ENCODE results near the gene ZNF436.
A peak's percentile ranks its signal among the peaks of the same experiment; 100 is the strongest.

ZNF436 gene

DNA sequence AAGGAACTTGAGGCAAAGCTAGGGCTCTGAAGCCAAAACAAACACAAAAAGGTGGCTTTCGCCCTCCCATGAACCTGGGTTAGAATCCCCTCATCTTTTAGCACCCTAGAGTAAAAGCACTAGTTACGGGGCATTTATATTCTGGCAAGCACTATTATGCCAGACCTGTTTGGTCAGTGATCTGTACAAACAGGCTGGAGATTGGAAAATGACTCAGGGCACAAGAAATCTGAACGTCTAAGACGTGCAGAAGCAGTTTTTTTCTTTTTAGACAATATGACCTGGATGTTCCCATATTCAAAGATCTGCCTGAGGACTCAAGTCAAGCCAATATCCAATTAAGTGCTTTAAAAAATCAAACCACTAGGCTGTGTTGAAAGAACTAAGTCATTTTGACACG lies 3.0 kb downstream of the ZNF436 start:
- H3K9me2 ChIP-seq (replicated peaks; ENCODE audit: insufficient read depth, low read length) = no peaks in the 10 kb centered on the region
- peaks cover 29% of the 10 kb centered on the region for H3K36me3 ChIP-seq (ENCODE audit: low read length)
- H3F3A ChIP-seq (ENCODE audit: insufficient read depth) = peaks cover 3% of the 10 kb centered on the region; the same call in 1 of the 2 replicates
- TF ChIP-seq EZH2phosphoT487 (conservative IDR thresholded peaks at IDR 0.05; ENCODE audit: low read length) = no peak
- TF ChIP-seq, protein P1, sequence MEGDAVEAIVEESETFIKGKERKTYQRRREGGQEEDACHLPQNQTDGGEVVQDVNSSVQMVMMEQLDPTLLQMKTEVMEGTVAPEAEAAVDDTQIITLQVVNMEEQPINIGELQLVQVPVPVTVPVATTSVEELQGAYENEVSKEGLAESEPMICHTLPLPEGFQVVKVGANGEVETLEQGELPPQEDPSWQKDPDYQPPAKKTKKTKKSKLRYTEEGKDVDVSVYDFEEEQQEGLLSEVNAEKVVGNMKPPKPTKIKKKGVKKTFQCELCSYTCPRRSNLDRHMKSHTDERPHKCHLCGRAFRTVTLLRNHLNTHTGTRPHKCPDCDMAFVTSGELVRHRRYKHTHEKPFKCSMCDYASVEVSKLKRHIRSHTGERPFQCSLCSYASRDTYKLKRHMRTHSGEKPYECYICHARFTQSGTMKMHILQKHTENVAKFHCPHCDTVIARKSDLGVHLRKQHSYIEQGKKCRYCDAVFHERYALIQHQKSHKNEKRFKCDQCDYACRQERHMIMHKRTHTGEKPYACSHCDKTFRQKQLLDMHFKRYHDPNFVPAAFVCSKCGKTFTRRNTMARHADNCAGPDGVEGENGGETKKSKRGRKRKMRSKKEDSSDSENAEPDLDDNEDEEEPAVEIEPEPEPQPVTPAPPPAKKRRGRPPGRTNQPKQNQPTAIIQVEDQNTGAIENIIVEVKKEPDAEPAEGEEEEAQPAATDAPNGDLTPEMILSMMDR (IDR thresholded peaks at IDR 0.05; ENCODE audit: insufficient read depth, low read length, poor library complexity, severe bottlenecking) = no peak
- no peak overlapping the region for H3K9ac ChIP-seq (ENCODE audit: low read length)
- H3K4me3 ChIP-seq (ENCODE audit: insufficient read depth, low read length, poor library complexity, severe bottlenecking) = no peak overlapping the region
- H3K9me3 ChIP-seq (ENCODE audit: insufficient read depth, low read length) = peaks cover 31% of the 10 kb centered on the region; the same call in 1 of the 2 replicates
- H3K27ac ChIP-seq (ENCODE audit: low read depth, low read length) = no peak overlapping the region
- H3K79me2 ChIP-seq (ENCODE audit: insufficient read depth, low read length) = 0 out of 2 replicates have a peak, but pooled peaks cover 5% of the 10 kb centered on the region
- no peaks in the 10 kb centered on the region for H3K27me3 ChIP-seq (ENCODE audit: low read length)
- no peaks in the 10 kb centered on the region for H4K20me1 ChIP-seq (ENCODE audit: low read depth, low read length)
- no peak overlapping the region for H2AFZ ChIP-seq (ENCODE audit: low read depth, low read length, severe bottlenecking)
- peak overlapping the region; percentile 91 for H3K4me2 ChIP-seq (ENCODE audit: low read depth, low read length, poor library complexity, severe bottlenecking)

DNA sequence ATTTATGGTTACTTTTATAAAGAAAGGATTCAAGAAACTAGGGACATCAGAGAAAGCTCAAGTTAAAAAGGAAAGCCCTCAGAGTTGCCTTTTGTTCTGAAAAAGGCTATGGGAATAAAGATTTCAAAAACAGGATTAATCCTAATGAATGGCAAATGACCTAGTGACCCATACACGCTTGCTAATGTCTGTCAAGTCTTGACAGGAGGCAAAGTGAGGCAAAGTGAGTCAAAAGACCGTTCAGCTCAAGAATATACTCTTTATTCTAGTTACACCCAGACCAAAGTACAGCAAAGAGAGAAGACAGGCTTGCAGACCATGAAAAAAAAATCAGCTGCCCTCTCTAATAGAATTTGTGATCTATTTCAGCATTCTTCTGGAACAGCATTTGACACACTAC lies 3.5 kb downstream of the ZNF436 start:
- Histone ChIP-seq H3K4me2 (ENCODE audit: low read depth, low read length, poor library complexity, severe bottlenecking) (peak overlapping the region; percentile 91), H3K36me3 (ENCODE audit: low read length) (peaks cover 33% of the 10 kb centered on the region), H3K79me2 (ENCODE audit: insufficient read depth, low read length) (0 out of 2 replicates have a peak, but pooled peaks cover 5% of the 10 kb centered on the region), H3K9ac (ENCODE audit: low read length) (no peak overlapping the region), H3K9me3 (ENCODE audit: insufficient read depth, low read length) (peaks cover 35% of the 10 kb centered on the region; the same call in 1 of the 2 replicates), H3K9me2 (replicated peaks; ENCODE audit: insufficient read depth, low read length) (no peaks in the 10 kb centered on the region), H3K27ac (ENCODE audit: low read depth, low read length) (no peak overlapping the region), H3F3A (ENCODE audit: insufficient read depth) (peaks cover 3% of the 10 kb centered on the region; the same call in 1 of the 2 replicates), H3K27me3 (ENCODE audit: low read length) (no peaks in the 10 kb centered on the region), H3K4me3 (ENCODE audit: insufficient read depth, low read length, poor library complexity, severe bottlenecking) (no peak overlapping the region), H2AFZ (ENCODE audit: low read depth, low read length, severe bottlenecking) (no peak overlapping the region), H4K20me1 (ENCODE audit: low read depth, low read length) (no peaks in the 10 kb centered on the region)
- no peak for TF ChIP-seq EZH2phosphoT487 (conservative IDR thresholded peaks at IDR 0.05; ENCODE audit: low read length)
- TF ChIP-seq, protein P1 (IDR thresholded peaks at IDR 0.05; ENCODE audit: insufficient read depth, low read length, poor library complexity, severe bottlenecking) = no peak

DNA sequence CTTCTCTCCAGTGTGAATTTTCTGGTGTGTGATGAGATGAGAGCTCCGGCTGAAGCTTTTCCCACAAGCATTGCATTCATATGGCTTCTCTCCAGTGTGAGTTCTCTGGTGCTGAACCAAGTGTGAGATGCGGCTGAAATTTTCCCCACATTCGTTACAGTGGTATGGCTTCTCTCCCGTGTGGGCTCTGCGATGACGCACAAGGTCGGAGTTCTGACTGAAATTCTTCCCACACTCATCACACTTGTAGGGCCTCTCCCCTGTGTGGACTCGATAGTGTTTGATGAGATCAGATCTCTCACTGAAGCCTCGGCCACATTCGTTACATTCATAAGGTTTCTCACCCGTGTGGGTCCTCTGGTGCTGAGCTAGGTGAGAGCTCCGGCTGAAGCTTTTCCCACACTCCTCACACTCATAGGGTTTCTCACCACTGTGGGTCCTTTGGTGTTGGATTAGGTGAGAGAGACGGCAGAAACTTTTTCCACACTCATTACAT lies 7.4 kb downstream of the ZNF436 start:
- Histone ChIP-seq H2AFZ (ENCODE audit: low read depth, low read length, severe bottlenecking) (no peak overlapping the region), H3K27me3 (ENCODE audit: low read length) (no peaks in the 10 kb centered on the region), H4K20me1 (ENCODE audit: low read depth, low read length) (no peaks in the 10 kb centered on the region), H3K36me3 (ENCODE audit: low read length) (peaks cover 45% of the 10 kb centered on the region), H3K9ac (ENCODE audit: low read length) (no peak overlapping the region), H3K9me3 (ENCODE audit: insufficient read depth, low read length) (peaks cover 45% of the 10 kb centered on the region; the same call in 1 of the 2 replicates), H3F3A (ENCODE audit: insufficient read depth) (no peaks in the 10 kb centered on the region; the same call in 1 of the 2 replicates), H3K9me2 (replicated peaks; ENCODE audit: insufficient read depth, low read length) (no peaks in the 10 kb centered on the region), H3K4me3 (ENCODE audit: insufficient read depth, low read length, poor library complexity, severe bottlenecking) (no peak overlapping the region), H3K4me2 (ENCODE audit: low read depth, low read length, poor library complexity, severe bottlenecking) (no peak overlapping the region), H3K79me2 (ENCODE audit: insufficient read depth, low read length) (0 out of 2 replicates have a peak, but pooled peaks cover under 1% of the 10 kb centered on the region), H3K27ac (ENCODE audit: low read depth, low read length) (no peak overlapping the region)
- TF ChIP-seq, protein P1 (IDR thresholded peaks at IDR 0.05; ENCODE audit: insufficient read depth, low read length, poor library complexity, severe bottlenecking) = no peak
- TF ChIP-seq EZH2phosphoT487 (conservative IDR thresholded peaks at IDR 0.05; ENCODE audit: low read length) = no peak
